Mucosa of descending colon (tissue), 3 donors: ENCODE measurements around the gene FAM200C. TPM values are rescaled to one million over a fixed set of nuclear protein-coding genes. Genes with fewer than 3 reads are reported as not detected.
"Not testable (repeated sequence)": the region's sequence is repeated elsewhere in the genome, so short reads cannot be mapped to it uniquely, and the experiment has no call there.

Source experiments
- ATAC-seq: fragments of 200-7000 bp; cut with Tn5 transposase; one replicate; pipeline ENCODE4 v1.9.1; 2020; ENCODE audit warnings: mild to moderate bottlenecking, moderate library complexity
- DNase-seq, 3 donors: peaks; one replicate each; pipeline ENCODE4 v3.0.0-alpha.2; 2020
- H3K36me3 ChIP-seq: fragments of 200-600 bp; one replicate; pipeline ENCODE4 v1.8.0; 2021; ENCODE audit warnings: low read depth, mild to moderate bottlenecking
- H3K4me1 ChIP-seq: fragments of 200-600 bp; one replicate; pipeline ENCODE4 v1.8.0; 2021; ENCODE audit warnings: low read depth, mild to moderate bottlenecking
- H3K4me3 ChIP-seq: fragments of 200-600 bp; one replicate; pipeline ENCODE4 v1.8.0; 2021; ENCODE audit warnings: mild to moderate bottlenecking
- H3K9me3 ChIP-seq: fragments of 200-600 bp; one replicate; pipeline ENCODE4 v1.8.0; 2021; ENCODE audit warnings: mild to moderate bottlenecking
- intact Hi-C, 2 donors: fragments of 100-400 bp; cut with DNase I in 1 of 2; cut with micrococcal nuclease in 1 of 2; formaldehyde crosslinking; loops; one replicate each; pipeline versions ENCODE4 v1.11.0 to v1.11.1; 2022; cut with DNase I, micrococcal nuclease
- total RNA-seq, 3 donors: library from RNA; stranded (reverse); fragmentation: NEBNext Ultra II Directional in 2 of 3; extraction: Animal tissue kit (Norgen Biotek cat#: 25700) in 2 of 3; gene quantifications; one replicate each; pipeline versions ENCODE4 v1.2.1 to v1.2.4, GENCODE V29; 2021 to 2023
- TF ChIP-seq, protein P1 (sequence below): fragments of 200-600 bp; IDR thresholded peaks from one replicate; pipeline ENCODE4 v1.8.0; 2022; ENCODE audit warnings: antibody characterized with exemption, mild to moderate bottlenecking
- donor health status: DM: no; HTN: no; CAD: no; lungs with moderate emphysema.
- donor health status: DM: no; HTN: no; CAD: no.
- donor health status: DM: no; HTN: yes; CAD: no.

Gene FAM200C
- total RNA-seq, 3 donors from 2014 or later, result 1.7 to 4.3 (median 1.9) TPM

GRCh38 chr5:160437271-160437670, 37.4 kb upstream of the FAM200C start:
- TF ChIP-seq, protein P1, sequence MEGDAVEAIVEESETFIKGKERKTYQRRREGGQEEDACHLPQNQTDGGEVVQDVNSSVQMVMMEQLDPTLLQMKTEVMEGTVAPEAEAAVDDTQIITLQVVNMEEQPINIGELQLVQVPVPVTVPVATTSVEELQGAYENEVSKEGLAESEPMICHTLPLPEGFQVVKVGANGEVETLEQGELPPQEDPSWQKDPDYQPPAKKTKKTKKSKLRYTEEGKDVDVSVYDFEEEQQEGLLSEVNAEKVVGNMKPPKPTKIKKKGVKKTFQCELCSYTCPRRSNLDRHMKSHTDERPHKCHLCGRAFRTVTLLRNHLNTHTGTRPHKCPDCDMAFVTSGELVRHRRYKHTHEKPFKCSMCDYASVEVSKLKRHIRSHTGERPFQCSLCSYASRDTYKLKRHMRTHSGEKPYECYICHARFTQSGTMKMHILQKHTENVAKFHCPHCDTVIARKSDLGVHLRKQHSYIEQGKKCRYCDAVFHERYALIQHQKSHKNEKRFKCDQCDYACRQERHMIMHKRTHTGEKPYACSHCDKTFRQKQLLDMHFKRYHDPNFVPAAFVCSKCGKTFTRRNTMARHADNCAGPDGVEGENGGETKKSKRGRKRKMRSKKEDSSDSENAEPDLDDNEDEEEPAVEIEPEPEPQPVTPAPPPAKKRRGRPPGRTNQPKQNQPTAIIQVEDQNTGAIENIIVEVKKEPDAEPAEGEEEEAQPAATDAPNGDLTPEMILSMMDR, result no peak
- H3K4me3 ChIP-seq, result no peak overlapping the region
- no peak for ATAC-seq
- H3K9me3 ChIP-seq, result no peaks in the 10 kb centered on the region
- H3K4me1 ChIP-seq, result peaks cover 4% of the 10 kb centered on the region
- DNase-seq, result no peak
- no peaks in the 10 kb centered on the region for H3K36me3 ChIP-seq
- intact Hi-C loops, result no loop called here

DNA sequence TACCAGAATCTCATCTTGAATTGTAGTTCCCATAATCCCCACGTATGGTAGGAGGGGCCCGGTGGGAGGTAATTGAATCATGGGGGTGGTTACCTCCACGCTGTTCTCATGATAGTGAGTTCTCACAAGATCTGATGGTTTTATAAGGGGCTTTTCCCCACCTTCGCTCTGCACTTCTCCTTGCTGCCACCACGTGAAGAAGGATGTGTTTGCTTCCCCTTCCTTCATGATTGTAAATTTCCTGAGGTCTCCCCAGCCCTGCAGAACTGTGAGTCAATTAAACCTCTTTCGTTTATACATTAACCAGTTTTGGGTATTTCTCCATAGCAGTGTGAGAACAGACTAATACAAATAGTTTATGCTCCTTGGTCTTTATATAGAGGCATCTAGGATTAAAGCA, 36.8 kb upstream of the FAM200C start:
- H3K4me3 ChIP-seq, DNase-seq, H3K36me3 ChIP-seq, H3K9me3 ChIP-seq, ATAC-seq, intact Hi-C loops, H3K4me1 ChIP-seq: not testable (repeated sequence)

DNA sequence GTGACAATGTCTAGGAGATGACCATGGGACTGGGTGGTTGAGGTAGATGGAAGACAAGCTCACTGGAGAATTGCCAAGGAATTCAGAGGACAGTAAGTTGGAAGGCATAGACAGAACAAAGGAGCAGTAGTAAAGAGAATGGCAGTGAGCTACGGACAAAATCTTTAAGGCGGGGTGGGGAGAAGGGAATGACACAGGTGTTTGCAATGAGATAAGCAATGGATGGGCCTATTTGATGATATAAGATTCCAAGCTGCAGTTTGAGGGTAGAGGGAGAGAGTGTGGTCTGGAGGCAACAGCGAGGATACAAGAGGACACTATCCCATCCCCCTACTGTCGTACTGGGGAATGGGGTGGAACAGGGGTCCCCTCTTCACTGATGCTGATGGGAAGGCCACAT, 36.2 kb upstream of the FAM200C start:
- Histone ChIP-seq H3K9me3 (no peaks in the 10 kb centered on the region), H3K36me3 (no peaks in the 10 kb centered on the region), H3K4me1 (peaks cover 4% of the 10 kb centered on the region), H3K4me3 (no peak overlapping the region)
- TF ChIP-seq, protein P1, result no peak
- DNase-seq, result no peak
- no peak for ATAC-seq
- intact Hi-C loops, result no loop called here

DNA sequence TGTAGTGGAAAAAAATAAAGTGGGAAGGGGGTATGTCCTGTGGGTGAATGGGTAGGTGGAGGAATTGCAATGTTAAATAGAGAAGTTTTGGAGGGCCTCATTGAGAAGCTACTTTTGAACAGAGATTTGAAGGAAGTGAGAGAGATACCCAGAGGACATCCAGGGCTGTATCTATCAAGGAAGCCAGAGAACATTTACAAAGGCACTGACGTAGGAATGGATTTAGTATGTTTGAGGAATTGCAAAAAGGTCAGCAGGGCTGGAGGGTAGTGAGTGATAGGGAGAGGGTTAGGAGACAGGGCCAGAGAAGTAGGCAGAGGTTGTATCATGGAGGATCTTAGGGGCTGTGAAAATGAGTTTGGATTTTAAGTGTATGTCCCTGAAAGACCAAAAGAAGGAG, 35.7 kb upstream of the FAM200C start:
- no peak overlapping the region for H3K4me3 ChIP-seq
- no peaks in the 10 kb centered on the region for H3K9me3 ChIP-seq
- DNase-seq (no peak), ATAC-seq (no peak)
- TF ChIP-seq, protein P1, result no peak
- peaks cover 4% of the 10 kb centered on the region for H3K4me1 ChIP-seq
- H3K36me3 ChIP-seq, result no peaks in the 10 kb centered on the region
- intact Hi-C loops, result no loop called here

- ATAC-seq, result no peak
- H3K4me3 ChIP-seq, result no peak overlapping the region
- intact Hi-C loops, result no loop called here
- TF ChIP-seq, protein P1, result no peak
- DNase-seq, result peak in 1 of 3 donors; percentile 63
- no peaks in the 10 kb centered on the region for H3K36me3 ChIP-seq
- H3K9me3 ChIP-seq, result no peaks in the 10 kb centered on the region
- H3K4me1 ChIP-seq, result peaks cover 4% of the 10 kb centered on the region
These were observed 34.2 kb upstream of the FAM200C start for GRCh38 chr5:160434022-160434531.

DNA sequence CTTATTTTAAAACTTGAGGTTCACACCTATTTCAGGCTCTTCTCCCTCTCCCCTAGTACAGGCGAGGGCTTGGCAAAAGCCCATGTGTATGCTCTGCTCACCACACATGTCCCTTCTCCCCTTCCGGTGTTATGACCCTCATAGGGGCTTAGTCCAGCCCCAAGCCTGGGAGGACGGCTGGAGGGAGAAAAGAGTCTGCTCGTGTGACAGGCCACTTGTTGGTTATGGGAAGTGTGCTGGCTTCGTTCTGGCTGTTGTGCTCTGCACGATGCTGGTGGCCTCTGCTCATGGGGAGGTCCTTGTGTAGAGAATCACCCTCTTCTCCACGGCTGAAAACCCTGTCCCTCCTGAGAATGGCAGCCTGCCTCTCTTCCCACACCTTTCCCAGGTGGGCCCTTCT, 32.9 kb upstream of the FAM200C start:
- TF ChIP-seq, protein P1, result no peak
- intact Hi-C loops, result no loop called here
- Histone ChIP-seq H3K4me1 (no peaks in the 10 kb centered on the region), H3K4me3 (no peak overlapping the region), H3K9me3 (no peaks in the 10 kb centered on the region), H3K36me3 (no peaks in the 10 kb centered on the region)
- no peak for ATAC-seq
- DNase-seq, result no peak
